Measurements from ENCODE around the gene SATB2. TPM values are rescaled to one million over a fixed set of nuclear protein-coding genes. Genes with fewer than 3 reads are reported as not detected.

The SATB2 gene
- total and polyA plus RNA-seq, 2 experiments from 2014 or later: 1.6 to 6.0 TPM

- ATAC-seq (peak; percentile 3), DNase-seq (ENCODE audit: low spot score) (peak; percentile 64)
- H4K20me1 ChIP-seq (replicated peaks; ENCODE audit: insufficient read depth): no peaks in the 10 kb centered on the region
- no peaks in the 10 kb centered on the region for H3K36me3 ChIP-seq (ENCODE audit: insufficient read depth)
- no peak overlapping the region for H3K27ac ChIP-seq (ENCODE audit: low read depth)
- peaks cover 14% of the 10 kb centered on the region for H3F3A ChIP-seq (replicated peaks; ENCODE audit: low read depth)
- peak overlapping the region; percentile 81 for H3K4me3 ChIP-seq
- no peaks in the 10 kb centered on the region for H3K9me2 ChIP-seq (ENCODE audit: insufficient read depth)
- Mint-ChIP-seq H3K36me3 (ENCODE audit: low read depth) (no peaks in the 10 kb centered on the region), H3K9me3 (peaks cover 5% of the 10 kb centered on the region; the same call in 2 of the 3 replicates), H3K4me3 (peak overlapping the region; percentile 79), H3K4me1 (peaks cover 23% of the 10 kb centered on the region), H3K27me3 (ENCODE audit: insufficient read depth, low read depth, poor library complexity) (peaks cover 62% of the 10 kb centered on the region), H3K27ac (no peak overlapping the region)
- peak overlapping the region; percentile 96 for H3K4me2 ChIP-seq
- TF ChIP-seq CREB1 (CRISPR knock-in tag; IDR thresholded peaks at IDR 0.05; ENCODE audit: low read depth) (peak; percentile 74), POLR2AphosphoS5 (IDR thresholded peaks at IDR 0.05; ENCODE audit: low read depth) (0 out of 2 replicates have a peak, but pooled peaks have one; percentile 26), EZH2 (IDR thresholded peaks at IDR 0.05; ENCODE audit: low read depth, unreplicated experiment) (no peak), EZH2phosphoT487 (IDR thresholded peaks at IDR 0.05; ENCODE audit: unreplicated experiment) (no peak)
- H2AFZ ChIP-seq: peak overlapping the region; percentile 94
- H3K27me3 ChIP-seq (ENCODE audit: insufficient read depth): peaks cover 79% of the 10 kb centered on the region
- peaks cover 32% of the 10 kb centered on the region for H3K4me1 ChIP-seq (ENCODE audit: insufficient read depth)
- H3K79me2 ChIP-seq (replicated peaks; ENCODE audit: insufficient read depth): no peaks in the 10 kb centered on the region; the same call in 1 of the 2 replicates
Measured at GRCh38 chr2:199458009-199458805, 468 bp upstream of the SATB2 start.

DNA sequence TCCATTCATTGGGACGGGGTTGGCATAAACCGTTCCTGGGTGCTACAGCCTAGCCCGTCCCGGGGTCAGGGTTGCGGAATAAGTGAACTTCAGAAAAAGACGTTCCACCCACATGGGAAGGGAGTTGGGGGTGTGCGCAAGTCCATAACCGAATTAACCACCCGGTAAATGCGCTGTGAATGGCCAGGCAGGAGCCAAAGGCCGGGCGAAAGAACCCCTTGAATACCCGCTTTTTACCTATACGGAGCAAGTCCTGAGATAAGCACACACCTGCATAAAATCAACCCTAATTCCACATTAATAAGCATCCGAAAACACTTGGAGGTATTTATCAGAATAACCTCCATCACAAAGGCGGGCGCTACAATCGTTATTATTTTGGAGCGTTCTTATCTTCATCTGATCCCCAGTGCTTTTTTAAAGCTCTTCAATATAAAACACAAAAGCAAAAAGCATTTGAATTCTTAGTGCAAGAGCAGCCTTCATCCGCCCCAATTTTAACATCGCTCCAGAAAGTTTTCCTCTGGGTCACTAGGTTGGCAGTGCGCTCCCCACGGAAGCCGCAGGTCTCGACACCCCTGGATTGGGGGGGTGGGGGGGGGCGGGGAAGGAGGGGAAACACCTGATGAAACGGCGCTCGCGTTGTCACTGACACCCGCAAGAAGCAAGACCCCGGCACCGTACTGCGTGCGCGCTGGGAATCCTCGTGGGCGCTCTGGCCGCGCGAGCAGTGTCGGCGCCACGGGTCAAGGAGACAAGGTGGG lies 1.2 kb downstream of the SATB2 start:
- Histone ChIP-seq H3K79me2 (replicated peaks; ENCODE audit: insufficient read depth) (no peaks in the 10 kb centered on the region; the same call in 1 of the 2 replicates), H3F3A (replicated peaks; ENCODE audit: low read depth) (peaks cover 11% of the 10 kb centered on the region), H3K4me3 (peak overlapping the region; percentile 81), H2AFZ (peak overlapping the region; percentile 61; the same call in 1 of the 2 replicates), H3K36me3 (ENCODE audit: insufficient read depth) (no peaks in the 10 kb centered on the region), H3K27ac (ENCODE audit: low read depth) (no peak overlapping the region), H3K9me2 (ENCODE audit: insufficient read depth) (no peaks in the 10 kb centered on the region), H4K20me1 (replicated peaks; ENCODE audit: insufficient read depth) (no peaks in the 10 kb centered on the region), H3K27me3 (ENCODE audit: insufficient read depth) (peaks cover 63% of the 10 kb centered on the region), H3K4me1 (ENCODE audit: insufficient read depth) (peaks cover 33% of the 10 kb centered on the region), H3K4me2 (peak overlapping the region; percentile 96)
- peaks cover 3% of the 10 kb centered on the region; the same call in 2 of the 3 replicates for H3K9me3 Mint-ChIP-seq
- H3K36me3 Mint-ChIP-seq (ENCODE audit: low read depth): no peaks in the 10 kb centered on the region
- no peak for TF ChIP-seq ZNF114 (CRISPR knock-in tag; IDR thresholded peaks at IDR 0.05)
- TF ChIP-seq EZH2 (IDR thresholded peaks at IDR 0.05; ENCODE audit: low read depth, unreplicated experiment): peak; percentile 90
- TF ChIP-seq EZH2phosphoT487 (IDR thresholded peaks at IDR 0.05; ENCODE audit: unreplicated experiment): peak; percentile 80
- TF ChIP-seq ZNF462 (CRISPR knock-in tag; IDR thresholded peaks at IDR 0.05): no peak
- no peak for TF ChIP-seq REST (IDR thresholded peaks at IDR 0.05; ENCODE audit: unreplicated experiment)
- ATAC-seq (no peak; the same call in 2 of the 3 replicates), DNase-seq (ENCODE audit: low spot score) (no peak)
- H3K27ac Mint-ChIP-seq: no peak overlapping the region
- peak overlapping the region; percentile 79 for H3K4me3 Mint-ChIP-seq
- peaks cover 25% of the 10 kb centered on the region for H3K4me1 Mint-ChIP-seq
- peaks cover 46% of the 10 kb centered on the region for H3K27me3 Mint-ChIP-seq (ENCODE audit: insufficient read depth, low read depth, poor library complexity)
